Trophoblast cell (in vitro differentiated cells and primary cell): ENCODE measurements around the gene TCHH.

Source experiments
- DNase-seq, 2 donors: peaks; one replicate each; pipeline ENCODE4 v3.0.0-alpha.2; 2016
- H2AFZ ChIP-seq: 2 replicates; pipeline ENCODE4 v1.6.1; 2013; ENCODE audit warnings: low read length, moderate library complexity, mild to moderate bottlenecking; ENCODE audit not compliant: insufficient read depth, poor library complexity
- H2AK5ac ChIP-seq: 2 replicates; pipeline ENCODE4 v1.6.1; 2013; ENCODE audit warnings: mild to moderate bottlenecking, low read length
- H2BK120ac ChIP-seq: 2 replicates; pipeline ENCODE4 v1.6.1; 2013; ENCODE audit warnings: low read length, mild to moderate bottlenecking, moderate library complexity; ENCODE audit not compliant: insufficient read depth, poor library complexity
- H2BK12ac ChIP-seq: 2 replicates; pipeline ENCODE4 v1.6.1; 2013; ENCODE audit warnings: mild to moderate bottlenecking, low read length, moderate library complexity
- H2BK5ac ChIP-seq: 2 replicates; pipeline ENCODE4 v1.6.1; 2013; ENCODE audit warnings: low read length, low read depth, moderate library complexity, mild to moderate bottlenecking; ENCODE audit not compliant: poor library complexity
- H3K14ac ChIP-seq: 2 replicates; pipeline ENCODE4 v1.6.1; 2013; ENCODE audit warnings: mild to moderate bottlenecking, low read length
- H3K18ac ChIP-seq: 2 replicates; pipeline ENCODE4 v1.6.1; 2013; ENCODE audit warnings: mild to moderate bottlenecking, low read length
- H3K23ac ChIP-seq: 2 replicates; pipeline ENCODE4 v1.6.1; 2013; ENCODE audit warnings: low read length
- H3K27ac ChIP-seq: 2 replicates; pipeline ENCODE4 v1.5.1; 2013; ENCODE audit warnings: low read depth, mild to moderate bottlenecking, inconsistent platforms, low read length, moderate library complexity
- H3K27me3 ChIP-seq: 2 replicates; pipeline ENCODE4 v1.6.1; 2013; ENCODE audit warnings: inconsistent platforms, mild to moderate bottlenecking, low read length, moderate library complexity; ENCODE audit not compliant: insufficient read depth
- H3K36me3 ChIP-seq, 2 experiments: 1 replicate in 1 of 2; 2 replicates in 1 of 2; pipeline ENCODE4 v1.6.1; 2013; ENCODE audit warnings: low read length in 2 of 2, mild to moderate bottlenecking in 2 of 2, moderate library complexity in 1 of 2; ENCODE audit not compliant: insufficient read depth in 2 of 2, control insufficient read depth in 1 of 2
- H3K4ac ChIP-seq: 2 replicates; pipeline ENCODE4 v1.6.1; 2013; ENCODE audit warnings: low read depth, mild to moderate bottlenecking, low read length, moderate library complexity
- H3K4me1 ChIP-seq, 2 experiments: 1 replicate in 1 of 2; 2 replicates in 1 of 2; pipeline ENCODE4 v1.6.1; 2013; ENCODE audit warnings: low read length in 2 of 2, mild to moderate bottlenecking in 2 of 2, moderate library complexity in 1 of 2; ENCODE audit not compliant: insufficient read depth in 2 of 2, control insufficient read depth in 1 of 2
- H3K4me2 ChIP-seq: 2 replicates; pipeline ENCODE4 v1.6.1; 2013; ENCODE audit warnings: inconsistent platforms, mild to moderate bottlenecking, low read length, moderate library complexity
- H3K4me3 ChIP-seq: 2 replicates; pipeline ENCODE4 v1.5.1; 2013; ENCODE audit warnings: mild to moderate bottlenecking, low read depth, low read length, inconsistent platforms
- H3K79me1 ChIP-seq: one replicate; pipeline ENCODE4 v1.6.1; 2013; ENCODE audit warnings: low read length
- H3K79me2 ChIP-seq: 2 replicates; pipeline ENCODE4 v1.6.1; 2013; ENCODE audit warnings: low read length, mild to moderate bottlenecking; ENCODE audit not compliant: control insufficient read depth, insufficient read depth, poor library complexity
- H3K9ac ChIP-seq: 2 replicates; pipeline ENCODE4 v1.6.1; 2013; ENCODE audit warnings: mild to moderate bottlenecking, low read length
- H3K9me3 ChIP-seq: 2 replicates; pipeline ENCODE4 v1.6.1; 2013; ENCODE audit warnings: low read depth, mild to moderate bottlenecking, control low read depth, inconsistent platforms, low read length; ENCODE audit not compliant: insufficient read depth
- H4K12ac ChIP-seq: 2 replicates; pipeline ENCODE4 v1.6.1; 2013; ENCODE audit warnings: low read depth, mild to moderate bottlenecking, low read length, moderate library complexity
- H4K8ac ChIP-seq: 2 replicates; pipeline ENCODE4 v1.6.1; 2013; ENCODE audit warnings: low read depth, mild to moderate bottlenecking, low read length, moderate library complexity
- H4K91ac ChIP-seq: one replicate; pipeline ENCODE4 v1.6.1; 2013; ENCODE audit warnings: low read depth, mild to moderate bottlenecking, low read length, moderate library complexity
- WGBS: extraction: QIAGEN DNeasy Blood & Tissue Kit; methylation state at CpG from one replicate; pipeline ENCODE4 v1.1.7; 2013; ENCODE audit warnings: missing lambda C conversion rate; ENCODE audit not compliant: insufficient read length, insufficient coverage; ENCODE audit errors: extremely low coverage; 5-methylcytosine and 5-hydroxymethylcytosine counted together

TCHH gene

DNA sequence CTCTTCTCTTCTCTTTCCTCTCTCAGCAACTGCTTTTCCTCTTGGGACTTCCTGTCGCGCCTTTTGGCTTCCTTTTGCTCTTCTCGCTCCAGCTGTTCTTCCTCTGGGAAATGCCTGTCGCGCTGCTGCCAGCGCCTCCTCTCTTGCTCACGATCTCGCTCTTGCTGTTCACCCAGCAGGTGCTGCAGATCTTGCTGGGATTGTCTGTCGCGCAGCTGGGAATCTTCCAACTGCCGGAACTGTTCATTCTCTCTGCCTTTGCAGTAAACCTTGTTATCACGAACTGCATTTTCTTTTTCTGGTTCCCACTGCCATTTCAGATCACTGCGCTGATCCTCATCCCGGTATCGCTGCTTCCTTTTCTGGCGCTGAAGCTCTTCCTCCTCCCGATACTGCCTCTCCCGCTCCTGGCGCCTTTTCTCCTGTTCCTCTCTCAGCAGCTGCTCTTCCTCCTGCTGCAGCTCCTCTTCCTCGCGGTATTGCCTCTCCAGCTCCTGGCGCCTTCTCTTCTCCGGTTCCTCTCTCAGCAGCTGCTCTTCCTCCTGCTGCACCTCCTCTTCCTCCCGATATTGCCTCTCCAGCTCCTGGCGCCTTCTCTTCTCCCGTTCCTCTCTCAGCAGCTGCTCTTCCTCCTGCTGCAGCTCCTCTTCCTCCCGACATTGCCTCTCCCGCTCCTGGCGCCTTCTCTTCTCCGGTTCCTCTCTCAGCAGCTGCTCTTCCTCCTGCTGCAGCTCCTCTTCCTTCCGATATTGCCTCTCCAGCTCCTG lies 5.8 kb downstream of the TCHH start:
- H2AK5ac ChIP-seq = no peak overlapping the region
- WGBS = no CpG with 5 or more reads among the region's 31 CpGs

DNA sequence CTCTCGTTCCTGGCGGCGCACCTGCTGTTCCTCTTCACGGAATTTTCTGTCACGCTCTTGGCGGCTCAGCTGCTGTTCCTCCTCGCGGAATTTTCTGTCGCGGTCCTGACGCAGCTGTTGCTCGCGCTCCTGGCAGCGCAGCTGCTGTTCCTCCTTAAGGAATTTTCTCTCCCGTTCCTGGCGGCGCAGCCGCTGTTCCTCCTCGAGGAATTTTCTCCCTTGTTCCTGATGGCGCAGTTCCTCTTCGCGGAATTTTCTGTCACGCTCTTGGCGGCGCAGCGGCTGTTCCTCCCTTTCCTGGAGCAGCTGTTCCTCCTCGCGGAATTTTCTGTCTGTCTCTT lies 6.4 kb downstream of the TCHH start:
- DNase-seq = no peak
- no peak overlapping the region for H4K91ac ChIP-seq
- no peak overlapping the region for H2AK5ac ChIP-seq
- H3K4me3 ChIP-seq = no peak overlapping the region
- no peak overlapping the region for H3K9ac ChIP-seq
- peaks cover 45% of the 10 kb centered on the region for H3K9me3 ChIP-seq
- H3K23ac ChIP-seq = no peak overlapping the region
- H2BK12ac ChIP-seq = no peak overlapping the region
- no peak overlapping the region for H3K27ac ChIP-seq
- H4K8ac ChIP-seq = no peak overlapping the region
- no peaks in the 10 kb centered on the region for H3K79me1 ChIP-seq
- peaks cover 8 to 15% of the 10 kb centered on the region in 2 experiments for H3K4me1 ChIP-seq
- H3K27me3 ChIP-seq = peaks cover 63% of the 10 kb centered on the region
- no peak overlapping the region for H2BK5ac ChIP-seq
- H3K14ac ChIP-seq = no peak overlapping the region
- no CpG with 5 or more reads among the region's 28 CpGs for WGBS
- no peak overlapping the region for H3K4ac ChIP-seq
- no peak overlapping the region for H2AFZ ChIP-seq
- H3K36me3 ChIP-seq = no peaks in the 10 kb centered on the region
- H2BK120ac ChIP-seq = no peak overlapping the region
- no peak overlapping the region for H3K18ac ChIP-seq
- no peak overlapping the region for H3K4me2 ChIP-seq
- no peak overlapping the region for H4K12ac ChIP-seq
- no peaks in the 10 kb centered on the region for H3K79me2 ChIP-seq

More for the DNA sequence above, 5.8 kb downstream of the TCHH start:
- no peak overlapping the region for H3K27ac ChIP-seq
- H2BK5ac ChIP-seq = no peak overlapping the region
- H3K18ac ChIP-seq = no peak overlapping the region
- H3K36me3 ChIP-seq = no peaks in the 10 kb centered on the region
- peaks cover 8 to 15% of the 10 kb centered on the region in 2 experiments for H3K4me1 ChIP-seq
- H3K23ac ChIP-seq = no peak overlapping the region
- H2AFZ ChIP-seq = no peak overlapping the region
- H3K14ac ChIP-seq = no peak overlapping the region
- no peaks in the 10 kb centered on the region for H3K79me2 ChIP-seq
- H3K27me3 ChIP-seq = peaks cover 64% of the 10 kb centered on the region
- H3K4ac ChIP-seq = no peak overlapping the region
- H2BK12ac ChIP-seq = no peak overlapping the region
- H3K4me2 ChIP-seq = no peak overlapping the region
- no peak overlapping the region for H4K12ac ChIP-seq
- DNase-seq = peak in 1 of 2 donors; percentile 43
- H4K91ac ChIP-seq = no peak overlapping the region
- H3K4me3 ChIP-seq = no peak overlapping the region
- no peak overlapping the region for H3K9ac ChIP-seq
- H4K8ac ChIP-seq = no peak overlapping the region
- H2BK120ac ChIP-seq = no peak overlapping the region
- H3K9me3 ChIP-seq = peaks cover 45% of the 10 kb centered on the region
- H3K79me1 ChIP-seq = no peaks in the 10 kb centered on the region

DNA sequence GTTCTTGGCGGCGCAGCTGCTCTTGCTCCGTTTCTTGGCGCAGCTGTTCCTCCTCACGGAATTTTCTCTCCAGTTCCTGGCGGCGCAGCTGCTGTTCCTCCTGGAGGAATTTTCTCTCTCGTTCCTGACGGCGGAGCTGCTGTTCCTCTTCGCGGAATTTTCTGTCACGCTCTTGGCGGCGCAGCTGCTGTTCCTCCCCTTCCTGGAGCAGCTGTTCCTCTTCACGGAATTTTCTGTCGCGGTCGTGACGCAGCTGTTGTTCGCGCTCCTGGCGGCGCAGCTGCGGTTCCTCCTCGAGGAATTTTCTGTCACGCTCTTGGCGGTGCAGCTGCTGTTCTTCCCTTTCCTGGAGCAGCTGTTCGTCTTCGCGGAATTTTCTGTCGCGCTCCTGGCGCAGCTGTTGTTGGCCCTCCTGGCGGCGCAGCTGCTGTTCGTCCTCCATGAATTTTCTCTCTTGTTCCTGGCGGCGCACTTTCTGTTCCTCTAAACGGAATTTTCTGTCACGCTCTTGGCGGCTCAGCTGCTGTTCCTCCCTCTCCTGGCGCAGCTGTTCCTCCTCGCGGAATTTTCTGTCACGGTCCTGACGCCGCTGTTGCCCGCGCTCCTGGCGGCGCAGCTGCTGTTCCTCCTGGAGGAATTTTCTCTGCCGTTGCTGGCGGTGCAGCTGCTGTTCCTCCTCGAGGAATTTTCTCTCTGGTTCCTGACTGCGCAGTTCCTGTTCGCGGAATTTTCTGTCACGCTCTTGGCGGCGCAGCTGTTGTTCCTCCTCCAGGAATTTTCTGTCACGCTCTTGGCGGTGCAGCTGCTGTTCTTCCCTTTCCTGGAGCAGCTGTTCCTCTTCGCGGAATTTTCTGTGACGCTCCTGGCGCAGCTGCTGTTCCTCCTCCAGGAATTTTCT lies 7.0 kb downstream of the TCHH start:
- H3K9me3 ChIP-seq = peaks cover 45% of the 10 kb centered on the region
- no peak overlapping the region for H2AK5ac ChIP-seq
- H3K9ac ChIP-seq = no peak overlapping the region
- no peaks in the 10 kb centered on the region for H3K79me1 ChIP-seq
- H4K91ac ChIP-seq = no peak overlapping the region
- H3K4me2 ChIP-seq = peak overlapping the region; percentile 46
- no peak overlapping the region for H3K27ac ChIP-seq
- no CpG with 5 or more reads among the region's 67 CpGs for WGBS
- peak overlapping the region; percentile 27 for H3K4me3 ChIP-seq
- H3K23ac ChIP-seq = no peak overlapping the region
- H2BK12ac ChIP-seq = no peak overlapping the region
- H4K12ac ChIP-seq = no peak overlapping the region
- H3K14ac ChIP-seq = no peak overlapping the region
- H3K79me2 ChIP-seq = no peaks in the 10 kb centered on the region
- H3K36me3 ChIP-seq = no peaks in the 10 kb centered on the region
- H3K4me1 ChIP-seq = peaks cover 8 to 15% of the 10 kb centered on the region in 2 experiments
- no peak overlapping the region for H2BK120ac ChIP-seq
- H3K27me3 ChIP-seq = peaks cover 59% of the 10 kb centered on the region
- H4K8ac ChIP-seq = no peak overlapping the region
- H3K18ac ChIP-seq = no peak overlapping the region
- H2AFZ ChIP-seq = no peak overlapping the region
- no peak overlapping the region for H3K4ac ChIP-seq
- peak; percentile 96 to 98 for DNase-seq
- H2BK5ac ChIP-seq = no peak overlapping the region

DNA sequence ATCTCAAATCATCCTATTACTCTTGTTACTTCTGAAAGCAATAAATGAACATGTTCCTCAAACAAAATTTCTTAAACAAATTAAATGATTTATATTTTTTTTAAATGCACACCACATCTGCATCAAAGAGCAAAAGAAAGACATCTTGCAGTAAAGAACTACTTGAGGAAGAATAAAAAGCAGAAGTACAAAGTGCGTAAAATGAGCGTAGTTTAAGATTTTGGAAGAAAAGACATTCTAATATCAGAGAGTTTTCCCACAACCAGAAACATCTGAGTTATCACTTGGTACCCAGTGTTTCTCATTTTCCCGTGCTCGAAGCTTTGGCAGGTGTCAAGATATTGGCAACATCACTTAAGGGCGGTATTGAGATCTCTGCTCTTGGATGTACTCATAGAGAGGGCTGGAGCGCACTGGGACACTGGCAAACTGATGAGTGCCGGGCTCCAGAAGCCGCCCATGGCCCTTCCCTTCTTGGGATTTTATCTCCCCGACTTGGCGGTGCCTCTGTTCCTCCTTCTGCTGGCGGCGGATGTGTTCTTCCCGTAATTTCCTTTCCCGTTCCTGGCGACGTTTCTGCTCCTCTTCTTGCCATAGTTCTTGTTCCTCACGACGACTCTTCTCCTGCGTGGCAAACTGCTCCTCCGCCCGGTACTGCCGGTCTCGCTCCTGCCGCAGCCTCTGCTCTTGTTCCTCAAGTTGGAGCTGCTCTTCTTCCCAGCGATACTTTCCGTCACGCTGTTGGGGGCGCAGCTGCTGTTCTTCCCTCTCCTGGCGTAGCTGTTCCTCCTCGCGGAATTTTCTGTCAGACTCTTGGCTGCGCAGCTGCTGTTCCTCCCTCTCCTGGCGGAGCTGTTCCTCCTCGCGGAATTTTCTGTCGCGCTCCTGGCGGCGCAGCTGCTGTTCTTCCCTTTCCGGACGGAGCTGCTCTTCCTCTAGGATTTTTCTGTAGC lies 7.9 kb downstream of the TCHH start:
- Histone ChIP-seq H3K23ac (no peak overlapping the region), H2AFZ (no peak overlapping the region), H2BK120ac (no peak overlapping the region), H2BK5ac (no peak overlapping the region), H3K18ac (no peak overlapping the region), H4K91ac (no peak overlapping the region), H3K9ac (no peak overlapping the region), H4K12ac (no peak overlapping the region), H3K79me1 (no peaks in the 10 kb centered on the region), H3K4me3 (no peak overlapping the region), H3K4ac (no peak overlapping the region), H3K27ac (no peak overlapping the region), H3K36me3 (no peaks in the 10 kb centered on the region), H3K79me2 (no peaks in the 10 kb centered on the region), H3K14ac (no peak overlapping the region), H3K4me2 (peak overlapping the region; percentile 46), H3K9me3 (peaks cover 41% of the 10 kb centered on the region), H3K4me1 (peaks cover 8 to 13% of the 10 kb centered on the region in 2 experiments), H3K27me3 (peaks cover 51% of the 10 kb centered on the region), H2AK5ac (no peak overlapping the region), H2BK12ac (no peak overlapping the region), H4K8ac (no peak overlapping the region)
- DNase-seq = peak in 1 of 2 donors; percentile 43
- WGBS = no CpG with 5 or more reads among the region's 41 CpGs
